RWPE2 (cell line): Measurements from ENCODE around the gene NECAB3.

Source experiments
- ATAC-seq: fragments of 200-7000 bp; cut with Tn5 transposase; 3 replicates; pipeline ENCODE4 v1.9.1; 2021; ENCODE audit warnings: low read depth
- DNase-seq: peaks from one replicate; pipeline ENCODE4 v3.0.0-alpha.2; 2020; ENCODE audit warnings: low spot score
- H3K27ac ChIP-seq: fragments of 450-650 bp; 2 replicates; pipeline ENCODE4 v1.5.1; 2017; ENCODE audit warnings: mild to moderate bottlenecking; ENCODE audit not compliant: poor library complexity, severe bottlenecking
- H3K27me3 ChIP-seq: fragments of 250-450 bp; sonication (Bioruptor Pico); 2 replicates; pipeline ENCODE4 v1.5.1; 2021; ENCODE audit warnings: mild to moderate bottlenecking, moderate library complexity; ENCODE audit not compliant: insufficient read depth, poor library complexity, severe bottlenecking
- H3K36me3 ChIP-seq: fragments of 250-450 bp; sonication (Bioruptor Pico); 2 replicates; pipeline ENCODE4 v1.5.1; 2020; ENCODE audit warnings: low read depth, mild to moderate bottlenecking, moderate library complexity
- H3K4me1 ChIP-seq: fragments of 250-450 bp; sonication (Bioruptor Pico); 2 replicates; pipeline ENCODE4 v1.5.1; 2021; ENCODE audit warnings: mild to moderate bottlenecking, moderate library complexity; ENCODE audit not compliant: insufficient read depth, poor library complexity, severe bottlenecking
- H3K4me3 ChIP-seq: fragments of 250-450 bp; sonication (Bioruptor Pico); 2 replicates; pipeline ENCODE4 v1.5.1; 2021; ENCODE audit warnings: mild to moderate bottlenecking, moderate library complexity; ENCODE audit not compliant: severe bottlenecking
- H3K9me3 ChIP-seq: fragments of 250-450 bp; sonication (Bioruptor Pico); 2 replicates; pipeline ENCODE4 v1.5.1; 2021; ENCODE audit warnings: mild to moderate bottlenecking, moderate library complexity; ENCODE audit not compliant: severe bottlenecking
- TF ChIP-seq, protein P1 (sequence below): fragments of 450-650 bp; IDR thresholded peaks from one replicate; pipeline ENCODE4 v1.5.1; 2017; ENCODE audit warnings: mild to moderate bottlenecking, moderate library complexity; ENCODE audit not compliant: poor library complexity, severe bottlenecking

Gene NECAB3

DNA sequence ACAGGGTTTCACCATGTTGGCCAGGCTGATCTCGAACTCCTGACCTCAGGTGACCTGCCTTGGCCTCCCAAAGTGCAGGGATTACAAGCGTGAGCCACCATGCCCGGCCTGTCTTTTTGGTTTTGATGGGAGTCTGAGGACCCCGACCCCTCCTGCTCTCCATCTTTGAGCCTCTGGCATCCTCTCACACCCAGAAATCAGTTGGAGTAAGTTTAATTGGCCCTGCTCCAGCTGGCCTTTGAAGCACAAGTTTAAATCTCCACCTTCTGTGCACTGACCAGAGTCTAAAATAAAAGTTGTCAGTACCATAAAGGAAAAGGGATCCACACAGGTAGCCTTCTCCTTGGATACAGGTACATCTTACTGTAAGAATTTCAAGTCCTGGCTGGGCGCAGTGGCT lies 28.0 kb downstream of the NECAB3 start:
- peaks cover 20% of the 10 kb centered on the region for H3K36me3 ChIP-seq
- DNase-seq (peak; percentile 64), ATAC-seq (no peak)
- no peak overlapping the region for H3K27ac ChIP-seq
- no peaks in the 10 kb centered on the region for H3K4me1 ChIP-seq
- no peaks in the 10 kb centered on the region for H3K9me3 ChIP-seq
- H3K4me3 ChIP-seq = no peak overlapping the region
- TF ChIP-seq, protein P1, sequence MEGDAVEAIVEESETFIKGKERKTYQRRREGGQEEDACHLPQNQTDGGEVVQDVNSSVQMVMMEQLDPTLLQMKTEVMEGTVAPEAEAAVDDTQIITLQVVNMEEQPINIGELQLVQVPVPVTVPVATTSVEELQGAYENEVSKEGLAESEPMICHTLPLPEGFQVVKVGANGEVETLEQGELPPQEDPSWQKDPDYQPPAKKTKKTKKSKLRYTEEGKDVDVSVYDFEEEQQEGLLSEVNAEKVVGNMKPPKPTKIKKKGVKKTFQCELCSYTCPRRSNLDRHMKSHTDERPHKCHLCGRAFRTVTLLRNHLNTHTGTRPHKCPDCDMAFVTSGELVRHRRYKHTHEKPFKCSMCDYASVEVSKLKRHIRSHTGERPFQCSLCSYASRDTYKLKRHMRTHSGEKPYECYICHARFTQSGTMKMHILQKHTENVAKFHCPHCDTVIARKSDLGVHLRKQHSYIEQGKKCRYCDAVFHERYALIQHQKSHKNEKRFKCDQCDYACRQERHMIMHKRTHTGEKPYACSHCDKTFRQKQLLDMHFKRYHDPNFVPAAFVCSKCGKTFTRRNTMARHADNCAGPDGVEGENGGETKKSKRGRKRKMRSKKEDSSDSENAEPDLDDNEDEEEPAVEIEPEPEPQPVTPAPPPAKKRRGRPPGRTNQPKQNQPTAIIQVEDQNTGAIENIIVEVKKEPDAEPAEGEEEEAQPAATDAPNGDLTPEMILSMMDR = no peak
- H3K27me3 ChIP-seq = no peaks in the 10 kb centered on the region

DNA sequence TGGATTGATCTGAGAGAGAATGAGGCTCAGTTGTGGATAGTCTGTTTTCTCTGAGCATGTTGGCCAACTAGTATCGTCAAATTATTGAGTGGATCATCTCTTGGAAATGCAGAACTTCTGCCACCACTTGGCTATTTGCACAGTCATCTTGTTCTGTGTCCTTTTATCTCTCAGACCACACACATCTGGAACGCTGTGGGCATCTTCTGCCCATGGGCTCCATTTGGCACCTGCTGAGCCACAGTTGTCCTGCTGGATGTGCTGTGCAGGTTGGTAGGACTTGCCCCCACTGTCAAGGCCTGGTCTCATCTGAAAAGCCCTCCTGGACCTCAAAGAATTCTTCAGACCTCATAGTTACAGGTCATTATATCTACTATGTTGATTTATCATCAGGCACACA lies 28.8 kb downstream of the NECAB3 start:
- Histone ChIP-seq H3K4me3 (no peak overlapping the region), H3K36me3 (peaks cover 24% of the 10 kb centered on the region), H3K4me1 (no peaks in the 10 kb centered on the region), H3K27ac (no peak overlapping the region), H3K27me3 (no peaks in the 10 kb centered on the region), H3K9me3 (no peaks in the 10 kb centered on the region)
- ATAC-seq (no peak), DNase-seq (peak; percentile 60)
- TF ChIP-seq, protein P1 = no peak

DNA sequence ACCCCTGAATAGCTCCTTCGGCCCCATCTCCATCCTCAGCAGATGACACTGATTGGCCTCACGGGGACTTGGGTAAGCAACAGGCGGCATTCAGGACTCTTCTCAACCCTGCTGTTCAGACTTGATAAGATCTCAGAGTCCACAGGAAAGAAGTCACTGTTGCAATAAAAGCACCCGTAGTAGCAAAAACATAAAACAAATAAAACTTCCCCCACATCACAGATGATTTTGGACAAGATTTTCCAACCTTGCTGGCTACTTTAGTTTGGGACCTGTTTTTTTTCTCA lies 29.2 kb downstream of the NECAB3 start:
- H3K4me3 ChIP-seq = no peak overlapping the region
- TF ChIP-seq, protein P1 = no peak
- H3K27ac ChIP-seq = no peak overlapping the region
- no peaks in the 10 kb centered on the region for H3K9me3 ChIP-seq
- ATAC-seq = no peak
- no peak for DNase-seq
- H3K36me3 ChIP-seq = peaks cover 27% of the 10 kb centered on the region
- H3K4me1 ChIP-seq = no peaks in the 10 kb centered on the region
- H3K27me3 ChIP-seq = no peaks in the 10 kb centered on the region

DNA sequence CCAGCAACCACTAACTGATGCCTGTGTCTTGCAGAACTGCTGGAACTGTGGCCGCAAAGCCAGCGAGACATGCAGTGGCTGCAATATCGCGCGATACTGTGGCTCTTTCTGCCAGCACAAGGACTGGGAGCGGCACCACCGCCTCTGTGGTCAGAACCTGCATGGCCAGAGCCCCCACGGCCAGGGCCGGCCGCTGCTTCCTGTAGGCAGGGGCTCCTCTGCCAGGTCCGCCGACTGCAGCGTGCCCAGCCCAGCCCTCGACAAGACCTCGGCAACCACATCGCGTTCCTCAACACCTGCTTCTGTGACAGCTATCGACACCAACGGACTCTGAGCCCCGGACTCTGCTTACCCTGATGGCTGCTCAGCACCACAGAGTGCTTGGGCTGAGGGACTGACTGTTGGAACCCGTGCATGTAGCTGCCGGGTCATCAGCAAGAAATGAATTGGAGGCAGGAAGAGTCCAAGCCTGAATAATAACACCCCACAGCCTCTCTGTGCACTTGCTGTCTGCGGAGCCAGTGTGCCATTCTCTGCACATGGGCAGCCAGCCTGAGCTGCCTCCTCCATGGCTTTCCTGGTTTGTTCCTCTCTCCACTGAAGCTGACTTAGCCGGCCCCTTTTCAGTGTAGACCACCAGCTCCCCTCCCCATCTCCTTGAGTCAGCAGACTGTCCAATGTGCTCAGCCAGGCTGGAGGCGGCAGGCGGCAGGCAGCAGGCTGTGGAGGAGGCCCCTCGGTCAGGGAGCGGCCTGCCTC lies 29.7 kb downstream of the NECAB3 start:
- Histone ChIP-seq H3K36me3 (peaks cover 28% of the 10 kb centered on the region), H3K4me3 (no peak overlapping the region), H3K4me1 (no peaks in the 10 kb centered on the region), H3K27me3 (no peaks in the 10 kb centered on the region), H3K9me3 (no peaks in the 10 kb centered on the region), H3K27ac (no peak overlapping the region)
- ATAC-seq = no peak; the same call in 2 of the 3 replicates
- DNase-seq = peak; percentile 82
- TF ChIP-seq, protein P1 = no peak

DNA sequence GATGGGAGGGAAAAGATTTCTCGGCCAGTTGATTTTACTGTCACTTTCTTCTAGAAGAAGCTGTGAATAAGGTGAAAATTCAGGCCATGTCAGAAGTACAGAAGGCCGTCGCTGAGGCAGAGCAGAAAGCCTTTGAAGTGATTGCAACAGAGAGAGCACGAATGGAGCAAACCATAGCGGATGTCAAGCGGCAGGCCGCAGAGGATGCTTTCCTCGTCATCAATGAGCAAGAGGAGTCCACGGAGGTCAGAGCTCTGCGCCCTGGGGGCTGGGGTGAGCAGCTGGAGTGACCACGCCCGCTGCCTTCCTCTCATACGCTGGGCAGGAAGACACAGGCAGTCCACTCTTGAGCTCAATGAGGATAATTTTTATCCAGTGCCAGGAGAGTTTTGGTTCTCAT lies 33.9 kb downstream of the NECAB3 start:
- no peaks in the 10 kb centered on the region for H3K4me1 ChIP-seq
- TF ChIP-seq, protein P1 = no peak
- H3K4me3 ChIP-seq = no peak overlapping the region
- H3K27ac ChIP-seq = no peak overlapping the region
- peaks cover 32% of the 10 kb centered on the region for H3K36me3 ChIP-seq
- no peaks in the 10 kb centered on the region for H3K9me3 ChIP-seq
- no peaks in the 10 kb centered on the region for H3K27me3 ChIP-seq
- no peak for DNase-seq
- ATAC-seq = no peak
